CD14-positive monocyte (primary cell): ENCODE measurements around the gene RHOU. TPM values are rescaled to one million over a fixed set of nuclear protein-coding genes. Genes with fewer than 3 reads are reported as not detected.

Experiments used
- DNase-seq, 3 donors: peaks; one replicate each; pipeline ENCODE4 v3.0.0-alpha.2; 2011 to 2022
- H2AFZ ChIP-seq: 2 replicates; pipeline ENCODE4 v1.6.0; 2012; ENCODE audit warnings: mild to moderate bottlenecking, low read depth, low read length, inconsistent platforms; ENCODE audit not compliant: insufficient read depth, poor library complexity, severe bottlenecking
- H3K27ac ChIP-seq, 2 donors: 1 replicate in 1 of 2; 2 replicates in 1 of 2; pipeline ENCODE4 v1.5.1; 2012 to 2013; ENCODE audit warnings: low read length in 2 of 2, control low read depth in 1 of 2, inconsistent platforms in 1 of 2, low read depth in 1 of 2, mild to moderate bottlenecking in 1 of 2
- H3K27me3 ChIP-seq, 2 donors: one replicate each; pipeline versions ENCODE4 v1.6.0 to v1.6.1; 2011 to 2013; ENCODE audit warnings: low read length in 2 of 2; ENCODE audit not compliant: control insufficient read depth in 2 of 2, insufficient read depth in 2 of 2
- H3K36me3 ChIP-seq, 2 donors: replicated peaks in 1 of 2; 1 replicate in 1 of 2; 2 replicates in 1 of 2; pipeline versions ENCODE4 v1.5.1 to v1.6.1; 2012 to 2013; ENCODE audit warnings: low read length in 2 of 2, control low read depth in 1 of 2, inconsistent platforms in 1 of 2, mild to moderate bottlenecking in 1 of 2; ENCODE audit not compliant: insufficient read depth in 2 of 2, control insufficient read depth in 1 of 2
- H3K4me1 ChIP-seq, 2 donors: 1 replicate in 1 of 2; 2 replicates in 1 of 2; pipeline versions ENCODE4 v1.5.1 to v1.6.1; 2012 to 2013; ENCODE audit warnings: low read length in 2 of 2, control low read depth in 1 of 2, inconsistent platforms in 1 of 2, mild to moderate bottlenecking in 1 of 2, moderate library complexity in 1 of 2; ENCODE audit not compliant: insufficient read depth in 2 of 2, control insufficient read depth in 1 of 2
- H3K4me2 ChIP-seq: replicated peaks from 2 replicates; pipeline ENCODE3; 2012; ENCODE audit warnings: low read length, moderate library complexity, mild to moderate bottlenecking; ENCODE audit not compliant: poor library complexity, severe bottlenecking; ENCODE audit errors: extremely low read depth
- H3K4me3 ChIP-seq, 3 experiments: fragments of 200-600 bp in 1 of 3; sonication (generic) in 1 of 3; replicated peaks in 1 of 3; 1 replicate in 2 of 3; 2 replicates in 1 of 3; pipeline ENCODE4 v1.5.1; 2011 to 2013; ENCODE audit warnings: low read length in 3 of 3, mild to moderate bottlenecking in 3 of 3, control low read depth in 2 of 3, low read depth in 2 of 3, inconsistent platforms in 1 of 3, moderate library complexity in 1 of 3
- H3K79me2 ChIP-seq: 2 replicates; pipeline ENCODE4 v1.6.0; 2012; ENCODE audit warnings: mild to moderate bottlenecking, control low read depth, inconsistent platforms, low read length, moderate library complexity; ENCODE audit not compliant: insufficient read depth
- H3K9ac ChIP-seq: 2 replicates; pipeline ENCODE4 v1.6.0; 2017; ENCODE audit warnings: low read length, mild to moderate bottlenecking; ENCODE audit not compliant: insufficient read depth, poor library complexity, severe bottlenecking
- H3K9me3 ChIP-seq, 2 donors: replicated peaks in 1 of 2; 1 replicate in 1 of 2; 2 replicates in 1 of 2; pipeline versions ENCODE4 v1.5.1 to v1.6.1; 2012 to 2013; ENCODE audit warnings: low read length in 2 of 2, control low read depth in 1 of 2; ENCODE audit not compliant: control insufficient read depth in 1 of 2, insufficient read depth in 1 of 2
- H4K20me1 ChIP-seq: 2 replicates; pipeline ENCODE4 v1.6.0; 2012; ENCODE audit warnings: mild to moderate bottlenecking, low read length, control low read depth, moderate library complexity; ENCODE audit not compliant: insufficient read depth
- H3K27ac Mint-ChIP-seq, 7 donors: one replicate each; pipeline ENCODE4 v1.8.0; 2020; ENCODE audit warnings: mild to moderate bottlenecking in 7 of 7, mixed read lengths in 7 of 7, moderate library complexity in 6 of 7, inconsistent platforms in 2 of 7
- H3K27me3 Mint-ChIP-seq, 3 donors: one replicate each; pipeline ENCODE4 v1.8.0; 2021 to 2022; ENCODE audit warnings: low read depth in 3 of 3, mild to moderate bottlenecking in 3 of 3, mixed read lengths in 3 of 3, moderate library complexity in 3 of 3, inconsistent platforms in 1 of 3
- H3K36me3 Mint-ChIP-seq, 2 donors: one replicate each; pipeline ENCODE4 v1.8.0; 2020; ENCODE audit warnings: mixed read lengths in 2 of 2, inconsistent platforms in 1 of 2, mild to moderate bottlenecking in 1 of 2
- H3K4me1 Mint-ChIP-seq: one replicate; pipeline ENCODE4 v1.8.0; 2020; ENCODE audit warnings: mild to moderate bottlenecking, mixed read lengths
- H3K4me3 Mint-ChIP-seq, 2 donors: one replicate each; pipeline ENCODE4 v1.8.0; 2020; ENCODE audit warnings: mild to moderate bottlenecking in 2 of 2, mixed read lengths in 2 of 2, moderate library complexity in 1 of 2
- H3K9me3 Mint-ChIP-seq, 7 donors: one replicate each; pipeline ENCODE4 v1.8.0; 2020 to 2022; ENCODE audit warnings: mixed read lengths in 7 of 7, mild to moderate bottlenecking in 6 of 7, moderate library complexity in 6 of 7, inconsistent platforms in 2 of 7
- CTCF ChIP-seq: fragments of 200-600 bp; IDR thresholded peaks from one replicate; pipeline ENCODE4 v1.8.0; 2022; ENCODE audit warnings: antibody characterized with exemption, mild to moderate bottlenecking
- WGBS: methylation state at CpG from one replicate; pipeline ENCODE4 v1.1.5; 2013; ENCODE audit warnings: missing lambda C conversion rate; ENCODE audit not compliant: insufficient coverage; 5-methylcytosine and 5-hydroxymethylcytosine counted together
- intact Hi-C, 2 donors: fragments of 100-400 bp; cut with micrococcal nuclease; formaldehyde crosslinking; loops; one replicate each; pipeline versions ENCODE4 v1.15.0 to v1.15.1; 2023
- polyA plus RNA-seq, 3 donors: library from polyadenylated mRNA; depleted of rRNA in 1 of 3; unstranded in 2 of 3; stranded (reverse) in 1 of 3; fragments of 300-500 nt in 2 of 3; fragments of >200 nt in 1 of 3; fragmentation: Illumina TruSeq in 2 of 3; gene quantifications; 1 replicate in 2 of 3; 2 replicates in 1 of 3; pipeline ENCODE4 v1.2.3, GENCODE V29; 2012 to 2021

The RHOU gene
- polyA plus RNA-seq, 3 donors: 4.1 to 11.6 (median 4.8) TPM

- Mint-ChIP-seq H3K27ac (peak overlapping the region in 2 of 7 donors; percentile 5 to 63), H3K4me3 (peak overlapping the region in 1 of 2 donors; percentile 37), H3K36me3 (peaks cover 0 to 7% of the 10 kb centered on the region in 2 donors), H3K27me3 (peaks cover 23 to 28% (median 25%) of the 10 kb centered on the region in 3 donors), H3K9me3 (peaks cover 5 to 10% (median 6%) of the 10 kb centered on the region in 7 donors), H3K4me1 (peaks cover 28% of the 10 kb centered on the region)
- Histone ChIP-seq H3K9ac (no peak overlapping the region), H3K4me1 (peaks cover 13 to 17% of the 10 kb centered on the region in 2 donors), H2AFZ (no peak overlapping the region), H3K4me3 (no peak overlapping the region), H3K36me3 (no peaks in the 10 kb centered on the region), H4K20me1 (no peaks in the 10 kb centered on the region), H3K9me3 (peaks cover 0 to 7% of the 10 kb centered on the region in 2 donors), H3K27ac (no peak overlapping the region), H3K27me3 (peaks cover 0 to 21% of the 10 kb centered on the region in 2 donors), H3K79me2 (no peaks in the 10 kb centered on the region), H3K4me2 (no peak overlapping the region)
- no CpG with 5 or more reads among the region's 6 CpGs for WGBS
- intact Hi-C loops: no loop called here
- DNase-seq: no peak
- TF ChIP-seq CTCF: no peak
Observed at GRCh38 chr1:228753786-228754360, 18.6 kb downstream of the RHOU start.

GRCh38 chr1:228754646-228755268, 19.5 kb downstream of the RHOU start:
- Histone ChIP-seq H3K27me3 (peaks cover 0 to 21% of the 10 kb centered on the region in 2 donors), H3K4me3 (no peak overlapping the region), H3K36me3 (no peaks in the 10 kb centered on the region), H3K4me2 (no peak overlapping the region), H4K20me1 (no peaks in the 10 kb centered on the region), H2AFZ (no peak overlapping the region), H3K9me3 (peaks cover 0 to 7% of the 10 kb centered on the region in 2 donors), H3K4me1 (peaks cover 13 to 17% of the 10 kb centered on the region in 2 donors), H3K27ac (no peak overlapping the region), H3K79me2 (no peaks in the 10 kb centered on the region), H3K9ac (no peak overlapping the region)
- Mint-ChIP-seq H3K4me1 (peaks cover 28% of the 10 kb centered on the region), H3K27ac (no peak overlapping the region), H3K9me3 (peaks cover 5 to 10% (median 6%) of the 10 kb centered on the region in 7 donors), H3K36me3 (peaks cover 0 to 7% of the 10 kb centered on the region in 2 donors), H3K27me3 (peaks cover 23 to 30% (median 25%) of the 10 kb centered on the region in 3 donors), H3K4me3 (peak overlapping the region in 1 of 2 donors; percentile 92)
- no peak for DNase-seq
- no peak for TF ChIP-seq CTCF
- intact Hi-C loops: no loop called here
- 76% methylated on average over 23 of the region's 28 CpGs for WGBS
